HepG2 (cell line): ENCODE results near the gene BAZ1A. TPM values are rescaled to one million over a fixed set of nuclear protein-coding genes. Genes with fewer than 3 reads are reported as not detected.

ENCODE experiments used
- ATAC-seq: fragments of 200-7000 bp; cut with Tn5 transposase; 3 replicates; pipeline ENCODE4 v1.9.1; 2020; ENCODE audit warnings: mild to moderate bottlenecking, moderate library complexity
- BruUV-seq: library from RNA; stranded (reverse); fragments of 400-500 nt; replicated peaks from 2 replicates; lab custom pipeline; 2021; lab: Mats Ljungman, UMichigan
- CTCF ChIA-PET: fragments of 300-600 bp; formaldehyde crosslinking; extraction: SDS; loops from one replicate; lab custom pipeline; 2021; ENCODE audit warnings: low total read pairs, inconsistent platforms, low intra/inter-chr PET ratio; lab: Yijun Ruan, JAX
- POLR2A ChIA-PET: fragments of 350-600 bp; sonication (Branson Sonifier 250); formaldehyde crosslinking; loops from one replicate; lab custom pipeline; 2020; ENCODE audit warnings: antibody characterized with exemption, inconsistent platforms; lab: Yijun Ruan, JAX
- DNase-seq: peaks from one replicate; pipeline ENCODE4 v3.0.0-alpha.2; 2015; ENCODE audit warnings: low spot score
- FAIRE-seq: peaks from 3 replicates; lab custom pipeline; 2011; peaks lifted over from hg19 to GRCh38; lab: Jason Lieb, UNC
- H2AFZ ChIP-seq: one replicate; pipeline ENCODE4 v1.6.1; 2011; ENCODE audit warnings: low read length, inconsistent platforms
- H3K27ac ChIP-seq: fragments of 300-600 bp; 3 replicates; pipeline ENCODE4 v1.8.0; 2011; ENCODE audit warnings: mixed run types, mild to moderate bottlenecking, mixed read lengths, low read length, inconsistent platforms; ENCODE audit not compliant: insufficient read depth; ENCODE audit errors: extremely low read length
- H3K27me3 ChIP-seq, 2 experiments: fragments of 200-600 bp in 1 of 2; 2 replicates in 1 of 2; 3 replicates in 1 of 2; pipeline versions ENCODE4 v1.6.0 to v1.8.0; 2011; ENCODE audit warnings: low read length in 2 of 2, mild to moderate bottlenecking in 2 of 2, moderate library complexity in 2 of 2, inconsistent platforms in 1 of 2; ENCODE audit not compliant: insufficient read depth in 2 of 2, control insufficient read depth in 1 of 2
- H3K36me3 ChIP-seq, 2 experiments: fragments of 200-600 bp in 1 of 2; replicated peaks in 1 of 2; 2 replicates in 1 of 2; 3 replicates in 1 of 2; pipeline versions ENCODE4 v1.5.1 to v1.8.0; 2011; ENCODE audit warnings: low read length in 2 of 2, inconsistent platforms in 1 of 2; ENCODE audit not compliant: insufficient read depth in 2 of 2, control insufficient read depth in 1 of 2
- H3K4me1 ChIP-seq: 2 replicates; pipeline ENCODE4 v1.5.1; 2012; ENCODE audit warnings: low read length, inconsistent platforms; ENCODE audit not compliant: insufficient read depth
- H3K4me2 ChIP-seq: 2 replicates; pipeline ENCODE4 v1.6.0; 2011; ENCODE audit warnings: low read depth, low read length, inconsistent platforms
- H3K4me3 ChIP-seq, 3 experiments: fragments of 200-600 bp in 1 of 3; sonication (generic), shearing (Covaris generic) in 1 of 3; replicated peaks in 1 of 3; 2 replicates each; pipeline ENCODE4 v1.5.1; 2011 to 2016; ENCODE audit warnings: low read length in 3 of 3, inconsistent platforms in 2 of 3, low read depth in 2 of 3, mild to moderate bottlenecking in 2 of 3, control low read depth in 1 of 3, mixed read lengths in 1 of 3; ENCODE audit not compliant: insufficient read depth in 1 of 3
- H3K79me2 ChIP-seq: one replicate; pipeline ENCODE4 v1.6.1; 2011; ENCODE audit warnings: low read length, inconsistent platforms; ENCODE audit not compliant: insufficient read depth
- H3K9ac ChIP-seq: 2 replicates; pipeline ENCODE4 v1.6.0; 2011; ENCODE audit warnings: mild to moderate bottlenecking, low read depth, low read length, inconsistent platforms; ENCODE audit not compliant: insufficient read depth
- H3K9me3 ChIP-seq: 2 replicates; pipeline ENCODE4 v1.5.1; 2012; ENCODE audit warnings: mild to moderate bottlenecking, low read length
- H4K20me1 ChIP-seq: 2 replicates; pipeline ENCODE4 v1.6.0; 2011; ENCODE audit warnings: inconsistent platforms, mild to moderate bottlenecking, low read length, moderate library complexity; ENCODE audit not compliant: insufficient read depth
- AGO2 ChIP-seq: fragments of 200-400 bp; formaldehyde crosslinking; optimal IDR thresholded peaks from 2 replicates; pipeline ENCODE3; 2017; ENCODE audit warnings: mild to moderate bottlenecking, low read depth, low read length, moderate library complexity
- ARNT2 ChIP-seq: sonication (generic); formaldehyde crosslinking; IDR thresholded peaks from 2 replicates; pipeline ENCODE4 v1.8.0; 2022; ENCODE audit warnings: mild to moderate bottlenecking, low read depth, missing genetic modification reagents, moderate library complexity
- ATRX ChIP-seq: sonication (generic); formaldehyde crosslinking; IDR thresholded peaks from 2 replicates; pipeline ENCODE4 v1.4.0; 2020; ENCODE audit warnings: missing genetic modification reagents, borderline replicate concordance
- MAFG ChIP-seq: sonication (generic); formaldehyde crosslinking; IDR thresholded peaks from 2 replicates; pipeline ENCODE4 v1.5.1; 2020; ENCODE audit warnings: mild to moderate bottlenecking, missing genetic modification reagents
- ZNF205 ChIP-seq: IDR thresholded peaks from 2 replicates; pipeline ENCODE4 v1.6.1; 2018; ENCODE audit warnings: missing biosample characterization, missing genetic modification reagents
- ZNF3 ChIP-seq: IDR thresholded peaks from 2 replicates; pipeline ENCODE4 v1.7.0; 2017; ENCODE audit warnings: inconsistent platforms
- ZNF605 ChIP-seq: sonication (generic); formaldehyde crosslinking; IDR thresholded peaks from 2 replicates; pipeline ENCODE4 v1.8.0; 2022; ENCODE audit warnings: mild to moderate bottlenecking, missing genetic modification reagents
- ZNF720 ChIP-seq: sonication (generic); formaldehyde crosslinking; IDR thresholded peaks from 2 replicates; pipeline ENCODE4 v1.4.0; 2020; ENCODE audit warnings: missing genetic modification reagents
- ZNF768 ChIP-seq: sonication (generic); formaldehyde crosslinking; IDR thresholded peaks from 2 replicates; pipeline ENCODE4 v1.4.0; 2020; ENCODE audit warnings: missing genetic modification reagents
- WGBS: methylation state at CpG from one replicate; pipeline ENCODE4 v1.1.6; 2017; ENCODE audit warnings: low lambda C conversion rate; 5-methylcytosine and 5-hydroxymethylcytosine counted together
- in situ Hi-C: cut with HindIII; loops from 2 replicates; pipeline ENCODE4 v1.10.0; 2017; ENCODE audit warnings: low pct_unique_long_range_greater_than_20kb; ENCODE audit not compliant: extremely low pct_ligation_motif_present
- intact Hi-C: fragments of 100-400 bp; cut with micrococcal nuclease; formaldehyde crosslinking; loops from one replicate; pipeline ENCODE4 v1.10.0; 2022; ENCODE audit not compliant: unreplicated experiment
- polyA plus RNA-seq, 8 experiments: library from polyadenylated mRNA; depleted of rRNA in 3 of 8; stranded (reverse) in 7 of 8; unstranded in 1 of 8; fragments of >200 nt; fragmentation: Illumina TruSeq in 4 of 8; extraction: Trizol in 4 of 8; gene quantifications; 2 replicates each; pipeline versions ENCODE4 v1.2.1 to v1.2.3, GENCODE V29; 2011 to 2016; ENCODE audit warnings: low read depth in 4 of 8, missing spikeins in 1 of 8, mixed read lengths in 1 of 8; ENCODE audit not compliant: insufficient read depth in 1 of 8
- total RNA-seq, 5 experiments: library from RNA; depleted of rRNA; stranded (reverse); fragments of >200 nt; fragmentation: Illumina TruSeq; extraction: Trizol; gene quantifications; 2 replicates each; pipeline ENCODE4 v1.2.3, GENCODE V29; 2016; ENCODE audit warnings: low read depth in 1 of 5
- TF ChIP-seq, protein P1 (sequence below): sonication (generic); formaldehyde crosslinking; IDR thresholded peaks from 2 replicates; pipeline ENCODE4 v1.8.1; 2023; ENCODE audit warnings: missing genetic modification reagents, inconsistent platforms, borderline replicate concordance
- TF ChIP-seq, protein P2 (sequence below): sonication (generic); formaldehyde crosslinking; IDR thresholded peaks from 2 replicates; pipeline ENCODE4 v1.4.0; 2020; ENCODE audit warnings: mild to moderate bottlenecking, missing genetic modification reagents
- TF ChIP-seq, protein P3 (sequence below): sonication (generic); formaldehyde crosslinking; IDR thresholded peaks from 2 replicates; pipeline ENCODE4 v1.8.0; 2022; ENCODE audit warnings: mild to moderate bottlenecking, missing genetic modification reagents; ENCODE audit not compliant: insufficient replicate concordance
- TF ChIP-seq, protein P4 (sequence below): sonication (generic); formaldehyde crosslinking; IDR thresholded peaks from 2 replicates; pipeline ENCODE4 v1.4.0; 2020; ENCODE audit warnings: mild to moderate bottlenecking, missing genetic modification reagents
- TF ChIP-seq, protein P5 (sequence below): sonication (generic); formaldehyde crosslinking; IDR thresholded peaks from 2 replicates; pipeline ENCODE4 v1.8.0; 2022; ENCODE audit warnings: mild to moderate bottlenecking, missing genetic modification reagents, moderate library complexity
- TF ChIP-seq, protein P6 (sequence below): sonication (generic); formaldehyde crosslinking; IDR thresholded peaks from 2 replicates; pipeline ENCODE4 v1.5.1; 2020; ENCODE audit warnings: mild to moderate bottlenecking, missing genetic modification reagents, borderline replicate concordance

BAZ1A gene
- total and polyA plus RNA-seq, 2 of the 13 experiments (the other 11 are each of a cell fraction or from before 2014, with no cell fraction given) = 20.9 to 56.8 TPM

DNA sequence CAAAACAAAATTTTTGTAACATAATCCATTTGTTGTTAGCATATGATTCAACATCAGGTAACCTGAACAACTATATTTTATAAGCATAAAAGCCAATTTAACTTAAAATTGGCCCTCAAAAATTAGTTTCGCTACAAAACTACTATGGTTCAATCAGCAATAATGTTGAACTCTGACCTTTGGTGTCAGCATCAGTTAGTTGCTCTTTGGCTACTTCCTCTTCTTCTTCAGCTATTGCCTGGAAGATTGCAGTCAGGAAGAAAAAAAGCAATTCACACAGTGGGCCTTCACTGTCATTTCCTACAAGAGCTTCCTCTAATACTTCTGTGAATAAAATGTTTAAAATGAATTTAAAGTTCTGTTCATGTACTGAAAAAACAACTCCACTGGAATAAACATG is 82.6 kb downstream of the BAZ1A start:
- no TSS peak for BruUV-seq
- Histone ChIP-seq H3K9me3 (no peaks in the 10 kb centered on the region), H3K4me2 (no peak overlapping the region), H4K20me1 (no peaks in the 10 kb centered on the region), H3K9ac (no peak overlapping the region), H2AFZ (no peak overlapping the region), H3K27me3 (no peaks in the 10 kb centered on the region), H3K27ac (no peak overlapping the region), H3K4me3 (no peak overlapping the region), H3K79me2 (no peaks in the 10 kb centered on the region), H3K36me3 (peaks cover 5 to 27% of the 10 kb centered on the region in 2 experiments; a peak in 4 of 5 replicates), H3K4me1 (peaks cover 1% of the 10 kb centered on the region)
- WGBS = 95% methylated on average over 1 of the region's 1 CpG
- in situ Hi-C loops (no loop called here), intact Hi-C loops (no loop called here)
- ChIA-PET POLR2A (no interaction called here), CTCF (no interaction called here)
- TF ChIP-seq ZNF3 (CRISPR knock-in tag) (no peak), ZNF768 (CRISPR knock-in tag) (no peak), ZNF605 (CRISPR knock-in tag) (no peak), ZNF720 (no peak), ZNF205 (CRISPR knock-in tag) (no peak), AGO2 (no peak), ATRX (CRISPR knock-in tag) (no peak), ARNT2 (CRISPR knock-in tag) (no peak), MAFG (CRISPR knock-in tag) (no peak)
- TF ChIP-seq, protein P1, sequence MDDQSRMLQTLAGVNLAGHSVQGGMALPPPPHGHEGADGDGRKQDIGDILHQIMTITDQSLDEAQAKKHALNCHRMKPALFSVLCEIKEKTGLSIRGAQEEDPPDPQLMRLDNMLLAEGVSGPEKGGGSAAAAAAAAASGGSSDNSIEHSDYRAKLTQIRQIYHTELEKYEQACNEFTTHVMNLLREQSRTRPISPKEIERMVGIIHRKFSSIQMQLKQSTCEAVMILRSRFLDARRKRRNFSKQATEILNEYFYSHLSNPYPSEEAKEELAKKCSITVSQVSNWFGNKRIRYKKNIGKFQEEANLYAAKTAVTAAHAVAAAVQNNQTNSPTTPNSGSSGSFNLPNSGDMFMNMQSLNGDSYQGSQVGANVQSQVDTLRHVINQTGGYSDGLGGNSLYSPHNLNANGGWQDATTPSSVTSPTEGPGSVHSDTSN (CRISPR knock-in tag) = no peak
- TF ChIP-seq, protein P2, sequence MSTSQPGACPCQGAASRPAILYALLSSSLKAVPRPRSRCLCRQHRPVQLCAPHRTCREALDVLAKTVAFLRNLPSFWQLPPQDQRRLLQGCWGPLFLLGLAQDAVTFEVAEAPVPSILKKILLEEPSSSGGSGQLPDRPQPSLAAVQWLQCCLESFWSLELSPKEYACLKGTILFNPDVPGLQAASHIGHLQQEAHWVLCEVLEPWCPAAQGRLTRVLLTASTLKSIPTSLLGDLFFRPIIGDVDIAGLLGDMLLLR (CRISPR knock-in tag) = no peak
- TF ChIP-seq, protein P3, sequence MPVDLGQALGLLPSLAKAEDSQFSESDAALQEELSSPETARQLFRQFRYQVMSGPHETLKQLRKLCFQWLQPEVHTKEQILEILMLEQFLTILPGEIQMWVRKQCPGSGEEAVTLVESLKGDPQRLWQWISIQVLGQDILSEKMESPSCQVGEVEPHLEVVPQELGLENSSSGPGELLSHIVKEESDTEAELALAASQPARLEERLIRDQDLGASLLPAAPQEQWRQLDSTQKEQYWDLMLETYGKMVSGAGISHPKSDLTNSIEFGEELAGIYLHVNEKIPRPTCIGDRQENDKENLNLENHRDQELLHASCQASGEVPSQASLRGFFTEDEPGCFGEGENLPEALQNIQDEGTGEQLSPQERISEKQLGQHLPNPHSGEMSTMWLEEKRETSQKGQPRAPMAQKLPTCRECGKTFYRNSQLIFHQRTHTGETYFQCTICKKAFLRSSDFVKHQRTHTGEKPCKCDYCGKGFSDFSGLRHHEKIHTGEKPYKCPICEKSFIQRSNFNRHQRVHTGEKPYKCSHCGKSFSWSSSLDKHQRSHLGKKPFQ (CRISPR knock-in tag) = no peak
- TF ChIP-seq, protein P4, sequence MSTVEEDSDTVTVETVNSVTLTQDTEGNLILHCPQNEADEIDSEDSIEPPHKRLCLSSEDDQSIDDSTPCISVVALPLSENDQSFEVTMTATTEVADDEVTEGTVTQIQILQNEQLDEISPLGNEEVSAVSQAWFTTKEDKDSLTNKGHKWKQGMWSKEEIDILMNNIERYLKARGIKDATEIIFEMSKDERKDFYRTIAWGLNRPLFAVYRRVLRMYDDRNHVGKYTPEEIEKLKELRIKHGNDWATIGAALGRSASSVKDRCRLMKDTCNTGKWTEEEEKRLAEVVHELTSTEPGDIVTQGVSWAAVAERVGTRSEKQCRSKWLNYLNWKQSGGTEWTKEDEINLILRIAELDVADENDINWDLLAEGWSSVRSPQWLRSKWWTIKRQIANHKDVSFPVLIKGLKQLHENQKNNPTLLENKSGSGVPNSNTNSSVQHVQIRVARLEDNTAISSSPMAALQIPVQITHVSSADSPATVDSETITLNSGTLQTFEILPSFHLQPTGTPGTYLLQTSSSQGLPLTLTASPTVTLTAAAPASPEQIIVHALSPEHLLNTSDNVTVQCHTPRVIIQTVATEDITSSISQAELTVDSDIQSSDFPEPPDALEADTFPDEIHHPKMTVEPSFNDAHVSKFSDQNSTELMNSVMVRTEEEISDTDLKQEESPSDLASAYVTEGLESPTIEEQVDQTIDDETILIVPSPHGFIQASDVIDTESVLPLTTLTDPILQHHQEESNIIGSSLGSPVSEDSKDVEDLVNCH (CRISPR knock-in tag) = no peak
- TF ChIP-seq, protein P5, sequence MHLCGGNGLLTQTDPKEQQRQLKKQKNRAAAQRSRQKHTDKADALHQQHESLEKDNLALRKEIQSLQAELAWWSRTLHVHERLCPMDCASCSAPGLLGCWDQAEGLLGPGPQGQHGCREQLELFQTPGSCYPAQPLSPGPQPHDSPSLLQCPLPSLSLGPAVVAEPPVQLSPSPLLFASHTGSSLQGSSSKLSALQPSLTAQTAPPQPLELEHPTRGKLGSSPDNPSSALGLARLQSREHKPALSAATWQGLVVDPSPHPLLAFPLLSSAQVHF (CRISPR knock-in tag) = no peak
- TF ChIP-seq, protein P6, sequence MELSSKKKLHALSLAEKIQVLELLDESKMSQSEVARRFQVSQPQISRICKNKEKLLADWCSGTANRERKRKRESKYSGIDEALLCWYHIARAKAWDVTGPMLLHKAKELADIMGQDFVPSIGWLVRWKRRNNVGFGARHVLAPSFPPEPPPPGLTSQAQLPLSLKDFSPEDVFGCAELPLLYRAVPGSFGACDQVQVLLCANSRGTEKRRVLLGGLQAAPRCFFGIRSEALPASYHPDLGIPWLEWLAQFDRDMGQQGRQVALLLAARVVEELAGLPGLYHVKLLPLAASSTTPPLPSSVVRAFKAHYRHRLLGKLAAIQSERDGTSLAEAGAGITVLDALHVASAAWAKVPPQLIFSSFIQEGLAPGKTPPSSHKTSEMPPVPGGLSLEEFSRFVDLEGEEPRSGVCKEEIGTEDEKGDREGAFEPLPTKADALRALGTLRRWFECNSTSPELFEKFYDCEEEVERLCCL (CRISPR knock-in tag) = no peak
- ATAC-seq = no peak
- no peak for FAIRE-seq
- DNase-seq = no peak
